GM23338 (cell line): Measurements from ENCODE around the gene CDKN2AIP. TPM values are rescaled to one million over a fixed set of nuclear protein-coding genes. Genes with fewer than 3 reads are reported as not detected.

Experiments used
- ATAC-seq: fragments of 200-7000 bp; cut with Tn5 transposase; 3 replicates; pipeline ENCODE4 v1.9.1; 2020
- DNase-seq: peaks from one replicate; pipeline ENCODE4 v3.0.0-alpha.2; 2015; ENCODE audit warnings: low spot score
- H2AFZ ChIP-seq: fragments of 200-600 bp; sonication (generic); 2 replicates; pipeline ENCODE4 v1.8.0; 2016; ENCODE audit warnings: antibody characterized with exemption, mild to moderate bottlenecking, moderate library complexity
- H3F3A ChIP-seq: fragments of 200-600 bp; sonication (generic); replicated peaks from 2 replicates; pipeline ENCODE4 v1.8.0; 2017; ENCODE audit warnings: antibody characterized with exemption, mixed run types, low read depth
- H3K27ac ChIP-seq: fragments of 200-600 bp; sonication (generic); 2 replicates; pipeline ENCODE4 v1.6.1; 2016; ENCODE audit warnings: low read depth
- H3K27me3 ChIP-seq: fragments of 200-600 bp; sonication (generic); 2 replicates; pipeline ENCODE4 v1.8.0; 2016; ENCODE audit warnings: mild to moderate bottlenecking, mixed run types, moderate library complexity; ENCODE audit not compliant: insufficient read depth
- H3K36me3 ChIP-seq: fragments of 200-600 bp; sonication (generic); 2 replicates; pipeline ENCODE4 v1.8.0; 2016; ENCODE audit warnings: mild to moderate bottlenecking; ENCODE audit not compliant: insufficient read depth
- H3K4me1 ChIP-seq: fragments of 200-600 bp; sonication (generic); 2 replicates; pipeline ENCODE4 v1.8.0; 2016; ENCODE audit warnings: mild to moderate bottlenecking, moderate library complexity; ENCODE audit not compliant: insufficient read depth
- H3K4me2 ChIP-seq: fragments of 200-600 bp; sonication (generic); 2 replicates; pipeline ENCODE4 v1.7.1; 2017; ENCODE audit warnings: mixed run types
- H3K4me3 ChIP-seq: fragments of 200-600 bp; sonication (generic); 2 replicates; pipeline ENCODE4 v1.6.1; 2016; ENCODE audit warnings: mixed run types
- H3K79me2 ChIP-seq: fragments of 200-600 bp; sonication (generic); replicated peaks from 2 replicates; pipeline ENCODE4 v1.8.0; 2017; ENCODE audit warnings: mild to moderate bottlenecking; ENCODE audit not compliant: insufficient read depth
- H3K9me2 ChIP-seq: fragments of 200-600 bp; sonication (generic); 2 replicates; pipeline ENCODE4 v1.8.0; 2017; ENCODE audit not compliant: insufficient read depth
- H4K20me1 ChIP-seq: fragments of 200-600 bp; sonication (generic); replicated peaks from 2 replicates; pipeline ENCODE4 v1.8.0; 2017; ENCODE audit warnings: mild to moderate bottlenecking; ENCODE audit not compliant: insufficient read depth
- H3K27ac Mint-ChIP-seq: 2 replicates; pipeline ENCODE4 v1.8.0; 2020; ENCODE audit warnings: inconsistent platforms, mild to moderate bottlenecking, moderate library complexity, mixed read lengths
- H3K27me3 Mint-ChIP-seq: 3 replicates; pipeline ENCODE4 v1.8.0; 2022; ENCODE audit warnings: low read depth, mild to moderate bottlenecking, moderate library complexity, mixed read lengths, inconsistent platforms; ENCODE audit not compliant: insufficient read depth, poor library complexity
- H3K36me3 Mint-ChIP-seq: 3 replicates; pipeline ENCODE4 v1.8.0; 2021; ENCODE audit warnings: low read depth, mild to moderate bottlenecking, inconsistent platforms, moderate library complexity, mixed read lengths
- H3K4me1 Mint-ChIP-seq: 3 replicates; pipeline ENCODE4 v1.8.0; 2020; ENCODE audit warnings: mild to moderate bottlenecking, inconsistent platforms, mixed read lengths
- H3K4me3 Mint-ChIP-seq: 3 replicates; pipeline ENCODE4 v1.8.0; 2021; ENCODE audit warnings: moderate library complexity, mild to moderate bottlenecking, inconsistent platforms, mixed read lengths
- H3K9me3 Mint-ChIP-seq: 3 replicates; pipeline ENCODE4 v1.8.0; 2020; ENCODE audit warnings: moderate library complexity, mild to moderate bottlenecking, inconsistent platforms, mixed read lengths
- CREB1 ChIP-seq: fragments of 250-450 bp; sonication (Bioruptor Pico); IDR thresholded peaks from 2 replicates; pipeline ENCODE4 v1.5.0; 2020; ENCODE audit warnings: low read depth, mild to moderate bottlenecking, moderate library complexity
- EZH2 ChIP-seq: fragments of 200-600 bp; sonication (generic); IDR thresholded peaks from one replicate; pipeline ENCODE4 v1.8.0; 2017; ENCODE audit warnings: antibody characterized with exemption, mild to moderate bottlenecking, low read depth; ENCODE audit not compliant: unreplicated experiment
- EZH2phosphoT487 ChIP-seq: fragments of 200-600 bp; sonication (generic); IDR thresholded peaks from one replicate; pipeline ENCODE4 v1.8.1; 2018; ENCODE audit warnings: antibody characterized with exemption; ENCODE audit not compliant: unreplicated experiment
- JUNB ChIP-seq: IDR thresholded peaks from one replicate; pipeline ENCODE4 v1.6.1; 2016; ENCODE audit warnings: antibody characterized with exemption; ENCODE audit not compliant: unreplicated experiment
- NANOG ChIP-seq: IDR thresholded peaks from 2 replicates; pipeline ENCODE4 v1.6.1; 2016; ENCODE audit warnings: antibody characterized with exemption, borderline replicate concordance
- POLR2AphosphoS5 ChIP-seq: IDR thresholded peaks from 2 replicates; pipeline ENCODE4 v1.6.1; 2016; ENCODE audit warnings: antibody characterized with exemption, low read depth
- STAT1 ChIP-seq: IDR thresholded peaks from one replicate; pipeline ENCODE4 v1.6.1; 2016; ENCODE audit warnings: antibody characterized with exemption; ENCODE audit not compliant: unreplicated experiment
- ZNF114 ChIP-seq: fragments of 250-450 bp; sonication (Bioruptor Pico); IDR thresholded peaks from 2 replicates; pipeline ENCODE4 v1.5.0; 2020; ENCODE audit warnings: mild to moderate bottlenecking, moderate library complexity
- ZNF331 ChIP-seq: fragments of 250-450 bp; sonication (Bioruptor Pico); IDR thresholded peaks from 2 replicates; pipeline ENCODE4 v1.5.0; 2020; ENCODE audit warnings: low read depth, mild to moderate bottlenecking, moderate library complexity
- polyA plus RNA-seq: library from polyadenylated mRNA; unstranded; fragments of >200 nt; fragmentation: Nextera tagmentation; extraction: Ambion mirVana; gene quantifications from 2 replicates; pipeline ENCODE4 v1.2.1, GENCODE V29; 2016
- total RNA-seq: library from RNA; depleted of rRNA; stranded (reverse); fragments of >200 nt; shearing (Covaris generic); gene quantifications from 2 replicates; pipeline ENCODE4 v1.2.3, GENCODE V29; 2014
- TF ChIP-seq, protein P1 (sequence below): fragments of 250-450 bp; sonication (Bioruptor Pico); IDR thresholded peaks from 2 replicates; pipeline ENCODE4 v1.5.0; 2020; ENCODE audit warnings: mild to moderate bottlenecking, moderate library complexity
- TF ChIP-seq, protein P2 (sequence below): IDR thresholded peaks from one replicate; pipeline ENCODE4 v1.6.1; 2018; ENCODE audit warnings: antibody characterized with exemption; ENCODE audit not compliant: unreplicated experiment
- TF ChIP-seq, protein P3 (sequence below), 2 experiments: fragments of 200-600 bp in 1 of 2; sonication (generic) in 1 of 2; conservative IDR thresholded peaks; 2 replicates each; pipeline versions ENCODE4 v1.5.1 to v1.6.1; 2016 to 2017; ENCODE audit warnings: antibody characterized with exemption in 2 of 2, low read depth in 2 of 2, mild to moderate bottlenecking in 2 of 2, moderate library complexity in 1 of 2
- TF ChIP-seq, protein P4 (sequence below): IDR thresholded peaks from 2 replicates; pipeline ENCODE4 v1.6.1; 2016; ENCODE audit warnings: antibody characterized with exemption

Gene CDKN2AIP
- total and polyA plus RNA-seq, 2 experiments from 2014 or later, result 15.2 to 27.2 TPM

- Mint-ChIP-seq H3K27me3 (no peaks in the 10 kb centered on the region), H3K4me1 (peaks cover 8% of the 10 kb centered on the region), H3K27ac (no peak overlapping the region), H3K4me3 (no peak overlapping the region), H3K9me3 (no peaks in the 10 kb centered on the region), H3K36me3 (peaks cover 56% of the 10 kb centered on the region)
- no peak overlapping the region for H3K4me3 ChIP-seq
- ATAC-seq, result no peak
- no peaks in the 10 kb centered on the region for H3K27me3 ChIP-seq
- H3K79me2 ChIP-seq, result peaks cover 33% of the 10 kb centered on the region
- TF ChIP-seq STAT1 (no peak), EZH2phosphoT487 (no peak), POLR2AphosphoS5 (no peak), ZNF331 (no peak), CREB1 (CRISPR knock-in tag) (no peak), NANOG (no peak), JUNB (no peak), ZNF114 (CRISPR knock-in tag) (no peak), EZH2 (no peak)
- TF ChIP-seq, protein P1, sequence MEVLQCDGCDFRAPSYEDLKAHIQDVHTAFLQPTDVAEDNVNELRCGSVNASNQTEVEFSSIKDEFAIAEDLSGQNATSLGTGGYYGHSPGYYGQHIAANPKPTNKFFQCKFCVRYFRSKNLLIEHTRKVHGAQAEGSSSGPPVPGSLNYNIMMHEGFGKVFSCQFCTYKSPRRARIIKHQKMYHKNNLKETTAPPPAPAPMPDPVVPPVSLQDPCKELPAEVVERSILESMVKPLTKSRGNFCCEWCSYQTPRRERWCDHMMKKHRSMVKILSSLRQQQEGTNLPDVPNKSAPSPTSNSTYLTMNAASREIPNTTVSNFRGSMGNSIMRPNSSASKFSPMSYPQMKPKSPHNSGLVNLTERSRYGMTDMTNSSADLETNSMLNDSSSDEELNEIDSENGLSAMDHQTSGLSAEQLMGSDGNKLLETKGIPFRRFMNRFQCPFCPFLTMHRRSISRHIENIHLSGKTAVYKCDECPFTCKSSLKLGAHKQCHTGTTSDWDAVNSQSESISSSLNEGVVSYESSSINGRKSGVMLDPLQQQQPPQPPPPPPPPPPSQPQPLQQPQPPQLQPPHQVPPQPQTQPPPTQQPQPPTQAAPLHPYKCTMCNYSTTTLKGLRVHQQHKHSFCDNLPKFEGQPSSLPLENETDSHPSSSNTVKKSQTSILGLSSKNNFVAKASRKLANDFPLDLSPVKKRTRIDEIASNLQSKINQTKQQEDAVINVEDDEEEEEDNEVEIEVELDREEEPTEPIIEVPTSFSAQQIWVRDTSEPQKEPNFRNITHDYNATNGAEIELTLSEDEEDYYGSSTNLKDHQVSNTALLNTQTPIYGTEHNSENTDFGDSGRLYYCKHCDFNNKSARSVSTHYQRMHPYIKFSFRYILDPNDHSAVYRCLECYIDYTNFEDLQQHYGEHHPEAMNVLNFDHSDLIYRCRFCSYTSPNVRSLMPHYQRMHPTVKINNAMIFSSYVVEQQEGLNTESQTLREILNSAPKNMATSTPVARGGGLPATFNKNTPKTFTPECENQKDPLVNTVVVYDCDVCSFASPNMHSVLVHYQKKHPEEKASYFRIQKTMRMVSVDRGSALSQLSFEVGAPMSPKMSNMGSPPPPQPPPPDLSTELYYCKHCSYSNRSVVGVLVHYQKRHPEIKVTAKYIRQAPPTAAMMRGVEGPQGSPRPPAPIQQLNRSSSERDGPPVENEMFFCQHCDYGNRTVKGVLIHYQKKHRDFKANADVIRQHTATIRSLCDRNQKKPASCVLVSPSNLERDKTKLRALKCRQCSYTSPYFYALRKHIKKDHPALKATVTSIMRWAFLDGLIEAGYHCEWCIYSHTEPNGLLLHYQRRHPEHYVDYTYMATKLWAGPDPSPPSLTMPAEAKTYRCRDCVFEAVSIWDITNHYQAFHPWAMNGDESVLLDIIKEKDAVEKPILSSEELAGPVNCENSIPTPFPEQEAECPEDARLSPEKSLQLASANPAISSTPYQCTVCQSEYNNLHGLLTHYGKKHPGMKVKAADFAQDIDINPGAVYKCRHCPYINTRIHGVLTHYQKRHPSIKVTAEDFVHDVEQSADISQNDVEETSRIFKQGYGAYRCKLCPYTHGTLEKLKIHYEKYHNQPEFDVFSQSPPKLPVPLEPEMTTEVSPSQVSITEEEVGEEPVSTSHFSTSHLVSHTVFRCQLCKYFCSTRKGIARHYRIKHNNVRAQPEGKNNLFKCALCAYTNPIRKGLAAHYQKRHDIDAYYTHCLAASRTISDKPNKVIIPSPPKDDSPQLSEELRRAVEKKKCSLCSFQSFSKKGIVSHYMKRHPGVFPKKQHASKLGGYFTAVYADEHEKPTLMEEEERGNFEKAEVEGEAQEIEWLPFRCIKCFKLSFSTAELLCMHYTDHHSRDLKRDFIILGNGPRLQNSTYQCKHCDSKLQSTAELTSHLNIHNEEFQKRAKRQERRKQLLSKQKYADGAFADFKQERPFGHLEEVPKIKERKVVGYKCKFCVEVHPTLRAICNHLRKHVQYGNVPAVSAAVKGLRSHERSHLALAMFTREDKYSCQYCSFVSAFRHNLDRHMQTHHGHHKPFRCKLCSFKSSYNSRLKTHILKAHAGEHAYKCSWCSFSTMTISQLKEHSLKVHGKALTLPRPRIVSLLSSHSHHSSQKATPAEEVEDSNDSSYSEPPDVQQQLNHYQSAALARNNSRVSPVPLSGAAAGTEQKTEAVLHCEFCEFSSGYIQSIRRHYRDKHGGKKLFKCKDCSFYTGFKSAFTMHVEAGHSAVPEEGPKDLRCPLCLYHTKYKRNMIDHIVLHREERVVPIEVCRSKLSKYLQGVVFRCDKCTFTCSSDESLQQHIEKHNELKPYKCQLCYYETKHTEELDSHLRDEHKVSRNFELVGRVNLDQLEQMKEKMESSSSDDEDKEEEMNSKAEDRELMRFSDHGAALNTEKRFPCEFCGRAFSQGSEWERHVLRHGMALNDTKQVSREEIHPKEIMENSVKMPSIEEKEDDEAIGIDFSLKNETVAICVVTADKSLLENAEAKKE, result no peak
- TF ChIP-seq, protein P2, sequence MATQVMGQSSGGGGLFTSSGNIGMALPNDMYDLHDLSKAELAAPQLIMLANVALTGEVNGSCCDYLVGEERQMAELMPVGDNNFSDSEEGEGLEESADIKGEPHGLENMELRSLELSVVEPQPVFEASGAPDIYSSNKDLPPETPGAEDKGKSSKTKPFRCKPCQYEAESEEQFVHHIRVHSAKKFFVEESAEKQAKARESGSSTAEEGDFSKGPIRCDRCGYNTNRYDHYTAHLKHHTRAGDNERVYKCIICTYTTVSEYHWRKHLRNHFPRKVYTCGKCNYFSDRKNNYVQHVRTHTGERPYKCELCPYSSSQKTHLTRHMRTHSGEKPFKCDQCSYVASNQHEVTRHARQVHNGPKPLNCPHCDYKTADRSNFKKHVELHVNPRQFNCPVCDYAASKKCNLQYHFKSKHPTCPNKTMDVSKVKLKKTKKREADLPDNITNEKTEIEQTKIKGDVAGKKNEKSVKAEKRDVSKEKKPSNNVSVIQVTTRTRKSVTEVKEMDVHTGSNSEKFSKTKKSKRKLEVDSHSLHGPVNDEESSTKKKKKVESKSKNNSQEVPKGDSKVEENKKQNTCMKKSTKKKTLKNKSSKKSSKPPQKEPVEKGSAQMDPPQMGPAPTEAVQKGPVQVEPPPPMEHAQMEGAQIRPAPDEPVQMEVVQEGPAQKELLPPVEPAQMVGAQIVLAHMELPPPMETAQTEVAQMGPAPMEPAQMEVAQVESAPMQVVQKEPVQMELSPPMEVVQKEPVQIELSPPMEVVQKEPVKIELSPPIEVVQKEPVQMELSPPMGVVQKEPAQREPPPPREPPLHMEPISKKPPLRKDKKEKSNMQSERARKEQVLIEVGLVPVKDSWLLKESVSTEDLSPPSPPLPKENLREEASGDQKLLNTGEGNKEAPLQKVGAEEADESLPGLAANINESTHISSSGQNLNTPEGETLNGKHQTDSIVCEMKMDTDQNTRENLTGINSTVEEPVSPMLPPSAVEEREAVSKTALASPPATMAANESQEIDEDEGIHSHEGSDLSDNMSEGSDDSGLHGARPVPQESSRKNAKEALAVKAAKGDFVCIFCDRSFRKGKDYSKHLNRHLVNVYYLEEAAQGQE, result no peak
- TF ChIP-seq, protein P3, sequence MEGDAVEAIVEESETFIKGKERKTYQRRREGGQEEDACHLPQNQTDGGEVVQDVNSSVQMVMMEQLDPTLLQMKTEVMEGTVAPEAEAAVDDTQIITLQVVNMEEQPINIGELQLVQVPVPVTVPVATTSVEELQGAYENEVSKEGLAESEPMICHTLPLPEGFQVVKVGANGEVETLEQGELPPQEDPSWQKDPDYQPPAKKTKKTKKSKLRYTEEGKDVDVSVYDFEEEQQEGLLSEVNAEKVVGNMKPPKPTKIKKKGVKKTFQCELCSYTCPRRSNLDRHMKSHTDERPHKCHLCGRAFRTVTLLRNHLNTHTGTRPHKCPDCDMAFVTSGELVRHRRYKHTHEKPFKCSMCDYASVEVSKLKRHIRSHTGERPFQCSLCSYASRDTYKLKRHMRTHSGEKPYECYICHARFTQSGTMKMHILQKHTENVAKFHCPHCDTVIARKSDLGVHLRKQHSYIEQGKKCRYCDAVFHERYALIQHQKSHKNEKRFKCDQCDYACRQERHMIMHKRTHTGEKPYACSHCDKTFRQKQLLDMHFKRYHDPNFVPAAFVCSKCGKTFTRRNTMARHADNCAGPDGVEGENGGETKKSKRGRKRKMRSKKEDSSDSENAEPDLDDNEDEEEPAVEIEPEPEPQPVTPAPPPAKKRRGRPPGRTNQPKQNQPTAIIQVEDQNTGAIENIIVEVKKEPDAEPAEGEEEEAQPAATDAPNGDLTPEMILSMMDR (conservative IDR thresholded peaks at IDR 0.05; ENCODE audit: low read depth in 2 of 2), result no peak
- TF ChIP-seq, protein P4, sequence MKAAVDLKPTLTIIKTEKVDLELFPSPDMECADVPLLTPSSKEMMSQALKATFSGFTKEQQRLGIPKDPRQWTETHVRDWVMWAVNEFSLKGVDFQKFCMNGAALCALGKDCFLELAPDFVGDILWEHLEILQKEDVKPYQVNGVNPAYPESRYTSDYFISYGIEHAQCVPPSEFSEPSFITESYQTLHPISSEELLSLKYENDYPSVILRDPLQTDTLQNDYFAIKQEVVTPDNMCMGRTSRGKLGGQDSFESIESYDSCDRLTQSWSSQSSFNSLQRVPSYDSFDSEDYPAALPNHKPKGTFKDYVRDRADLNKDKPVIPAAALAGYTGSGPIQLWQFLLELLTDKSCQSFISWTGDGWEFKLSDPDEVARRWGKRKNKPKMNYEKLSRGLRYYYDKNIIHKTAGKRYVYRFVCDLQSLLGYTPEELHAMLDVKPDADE, result no peak
- H3K36me3 ChIP-seq, result peaks cover 27% of the 10 kb centered on the region
- no peak overlapping the region for H3K27ac ChIP-seq
- DNase-seq, result no peak
- no peak overlapping the region for H2AFZ ChIP-seq
- no peak overlapping the region for H3K4me2 ChIP-seq
- H3K9me2 ChIP-seq, result no peaks in the 10 kb centered on the region
- peaks cover under 1% of the 10 kb centered on the region for H3F3A ChIP-seq
- peaks cover 16% of the 10 kb centered on the region for H4K20me1 ChIP-seq
- H3K4me1 ChIP-seq, result no peaks in the 10 kb centered on the region; the same call in 1 of the 2 replicates
Measured at GRCh38 chr4:183450108-183450507, 5.7 kb downstream of the CDKN2AIP start.
